HG02571 (cell line): ENCODE results near the gene PCDH1.

Experiments
- ATAC-seq: cut with Tn5 transposase; IDR thresholded peaks from one replicate; pipeline ENCODE4 v1.9.1; 2021; ENCODE audit warnings: mild to moderate bottlenecking, moderate library complexity; ENCODE audit not compliant: unreplicated experiment

The PCDH1 gene

GRCh38 chr5:141875022-141875740 lies 3.0 kb downstream of the PCDH1 start:
- ATAC-seq = no peak

- no peak for ATAC-seq
These were observed 3.8 kb downstream of the PCDH1 start for GRCh38 chr5:141874262-141874964.

DNA sequence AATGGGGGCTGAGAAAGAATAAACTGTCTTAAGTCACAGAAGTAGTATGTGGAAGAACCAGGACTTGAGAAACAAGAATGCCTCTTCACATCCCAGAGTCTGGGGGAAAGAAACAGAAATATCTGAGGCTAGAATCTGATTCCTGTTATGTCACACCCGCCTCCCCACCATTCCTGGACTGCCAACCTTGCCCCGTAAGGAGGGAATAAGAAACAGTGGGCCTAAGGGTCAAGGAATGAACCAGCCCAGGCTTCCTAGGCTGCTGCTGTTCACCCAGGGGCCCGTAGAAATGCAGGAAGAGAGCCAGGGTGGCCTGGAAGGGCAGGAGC lies 4.3 kb downstream of the PCDH1 start:
- ATAC-seq = no peak

DNA sequence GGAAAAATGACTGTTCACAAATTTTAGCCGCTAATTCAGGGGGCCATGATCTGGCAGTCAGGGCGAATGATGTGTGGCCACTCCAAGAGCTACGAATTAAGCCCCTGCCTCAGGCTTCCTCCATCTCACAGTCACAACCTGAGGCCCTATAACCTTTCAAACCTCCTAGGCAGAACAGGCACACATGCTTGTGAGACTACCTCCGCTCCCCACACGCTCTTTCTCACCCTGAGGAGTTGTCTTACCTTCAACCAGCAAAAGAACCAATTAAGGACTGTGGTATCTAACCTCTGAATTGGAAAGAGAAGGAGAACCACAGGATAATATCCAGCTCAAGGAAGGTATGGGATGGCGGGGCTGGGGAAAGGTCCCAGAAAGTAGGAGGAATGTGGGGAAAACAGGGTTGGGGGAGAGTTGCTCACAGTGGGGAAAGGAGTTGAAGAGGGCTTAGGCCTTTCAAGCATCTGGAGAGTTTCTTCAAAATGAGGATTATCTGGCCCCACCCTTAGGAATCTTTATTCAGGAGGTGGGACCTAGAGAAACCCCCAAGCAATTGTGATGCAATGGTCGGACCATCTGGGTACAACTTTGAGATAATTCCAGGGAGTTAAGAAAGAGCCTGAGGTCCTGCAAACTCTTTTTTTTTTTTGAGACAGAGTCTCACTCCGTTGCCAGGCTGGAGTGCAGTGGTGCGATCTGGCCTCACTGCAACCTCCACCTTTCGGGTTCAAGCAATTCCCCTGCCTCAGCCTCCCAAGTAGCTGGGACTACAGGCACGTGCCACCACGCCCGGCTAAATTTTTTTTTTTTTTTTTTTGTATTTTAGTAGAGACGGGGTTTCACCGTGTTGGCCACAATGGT lies 5.5 kb downstream of the PCDH1 start:
- ATAC-seq = no peak

DNA sequence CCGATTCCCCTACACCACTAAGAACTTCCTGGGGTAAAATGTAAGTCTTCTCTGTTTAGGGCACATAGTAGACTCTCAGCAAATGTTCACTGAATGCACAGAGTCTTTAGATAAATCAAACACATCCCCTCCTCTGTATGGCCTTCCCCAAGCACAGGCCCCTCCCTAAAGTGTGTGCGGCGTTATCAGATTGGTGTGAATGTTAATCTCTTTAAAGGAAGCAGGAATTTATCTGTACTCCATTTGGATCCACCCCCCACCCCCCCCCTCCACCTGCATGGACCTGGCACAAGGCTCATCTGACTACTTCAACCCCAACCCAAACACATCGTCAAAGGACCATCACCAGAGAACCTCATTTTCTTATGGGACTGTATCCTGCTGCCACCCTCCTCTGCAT lies 6.3 kb downstream of the PCDH1 start:
- no peak for ATAC-seq

DNA sequence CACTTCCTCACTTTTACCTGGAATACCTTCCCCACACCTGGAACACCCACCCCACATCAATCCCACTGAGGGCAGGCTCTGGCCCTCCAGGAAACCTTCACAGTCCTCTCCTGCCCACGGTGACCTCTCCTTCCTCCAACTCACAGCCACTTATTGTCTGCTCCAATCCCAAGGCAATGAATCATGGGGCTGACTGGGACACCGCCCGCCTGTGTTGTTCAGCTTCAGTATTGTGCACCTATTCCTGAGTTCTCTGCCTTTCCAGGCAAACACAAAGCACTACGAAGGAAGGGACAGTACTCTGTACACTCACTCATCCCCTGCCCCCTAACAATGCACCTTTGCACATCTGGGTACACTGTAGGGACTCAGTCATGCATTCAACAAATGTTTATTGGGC lies 7.3 kb downstream of the PCDH1 start:
- ATAC-seq = no peak

GRCh38 chr5:141870228-141870627 lies 8.0 kb downstream of the PCDH1 start:
- ATAC-seq = no peak

DNA sequence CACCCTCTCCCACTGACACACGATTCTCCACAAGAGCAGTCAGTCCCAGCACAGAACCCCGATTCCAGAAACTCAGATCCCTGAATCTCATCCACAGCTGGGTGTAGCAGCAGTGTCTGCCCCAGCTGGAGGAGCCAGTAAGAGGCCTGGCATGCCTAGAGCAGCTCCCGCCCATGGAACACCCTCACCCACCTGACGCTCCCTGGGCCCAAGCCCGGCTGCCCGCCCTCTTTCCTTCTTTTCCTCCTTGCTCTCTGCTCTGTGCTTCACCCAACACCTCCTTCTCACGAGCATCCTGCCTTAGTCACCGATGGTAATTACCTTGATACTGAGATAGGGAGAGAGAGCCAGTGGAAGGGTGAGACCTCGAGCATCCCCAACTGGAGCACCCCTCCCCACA lies 8.7 kb downstream of the PCDH1 start:
- ATAC-seq = no peak

DNA sequence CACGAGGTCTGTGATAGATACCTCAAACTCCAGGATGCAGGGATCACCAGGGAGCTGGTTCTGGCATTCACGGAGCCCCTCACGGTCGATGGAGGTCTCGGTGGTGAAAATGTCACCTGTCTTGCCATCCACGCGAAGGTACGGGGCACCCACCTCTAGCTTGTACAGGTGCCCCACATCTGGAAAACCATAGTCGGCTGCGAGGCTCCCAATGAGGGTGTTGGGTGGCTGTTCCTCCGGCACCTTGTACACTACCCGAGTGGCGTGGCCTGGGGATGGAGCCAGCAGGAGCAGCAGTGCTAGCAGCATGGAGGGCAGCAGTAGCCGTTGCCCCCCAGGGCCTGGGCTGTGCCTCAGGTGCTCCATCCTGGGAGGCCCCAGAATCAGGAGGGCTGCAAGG lies 9.2 kb downstream of the PCDH1 start:
- ATAC-seq = no peak

DNA sequence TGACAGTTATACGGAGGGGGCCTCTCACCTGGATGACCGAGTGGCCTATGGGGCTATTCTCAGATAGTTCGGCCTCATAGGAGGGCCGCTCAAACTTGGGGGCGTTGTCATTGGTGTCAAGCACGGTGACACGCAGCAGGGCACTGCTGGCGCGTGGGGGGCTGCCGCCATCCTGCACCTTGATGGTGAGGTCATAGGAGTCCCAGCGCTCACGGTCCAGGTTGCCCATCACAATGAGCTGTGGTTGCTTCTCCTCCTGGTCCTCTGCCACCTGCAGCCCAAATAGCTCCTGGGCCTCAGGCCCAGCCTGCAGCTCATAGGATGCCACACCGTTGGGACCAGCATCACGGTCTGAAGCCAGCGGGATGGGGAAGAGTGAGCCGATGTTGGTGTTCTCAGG lies 9.7 kb downstream of the PCDH1 start:
- ATAC-seq = no peak

DNA sequence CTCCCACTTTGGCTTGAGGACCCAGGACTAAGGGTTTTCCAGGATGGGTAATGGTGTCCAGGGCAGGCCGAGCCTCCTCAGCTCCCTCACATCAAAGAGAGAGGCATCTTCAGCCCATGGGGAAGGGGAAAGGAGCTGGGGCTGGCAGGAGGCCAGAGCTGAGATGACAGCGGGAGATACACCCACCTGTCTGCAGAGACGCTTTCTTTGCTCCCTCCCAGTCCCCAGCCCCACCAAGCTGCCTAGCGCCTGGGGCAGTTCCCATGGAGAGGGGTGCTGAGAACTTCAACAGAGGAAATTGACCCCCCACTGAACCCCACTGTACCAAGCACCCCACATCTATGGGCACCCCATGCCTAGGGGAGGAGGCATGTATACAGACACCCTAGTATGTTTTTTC lies 10.6 kb downstream of the PCDH1 start:
- ATAC-seq = no peak

DNA sequence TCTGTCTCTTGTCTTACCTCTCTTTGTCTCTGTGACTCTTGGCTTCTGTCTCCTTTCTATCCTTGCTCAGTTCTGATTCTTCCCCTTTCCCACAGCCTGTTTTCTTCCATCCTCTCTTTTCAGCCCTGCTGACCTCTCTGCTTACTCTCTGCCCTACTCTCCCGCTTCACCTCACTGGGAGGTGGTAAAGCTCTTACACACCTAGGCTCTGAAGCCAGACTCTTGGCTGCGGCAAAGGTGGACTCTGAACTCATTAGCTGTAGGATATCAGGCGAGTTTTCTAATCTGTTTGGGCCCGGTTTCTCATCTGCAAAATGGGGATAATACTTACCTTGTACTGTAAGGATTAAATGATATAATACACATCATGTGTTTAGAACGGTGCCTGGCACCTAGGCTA lies 11.1 kb downstream of the PCDH1 start:
- ATAC-seq = no peak

- ATAC-seq = no peak
These were observed 12.1 kb downstream of the PCDH1 start for GRCh38 chr5:141866096-141866495.

DNA sequence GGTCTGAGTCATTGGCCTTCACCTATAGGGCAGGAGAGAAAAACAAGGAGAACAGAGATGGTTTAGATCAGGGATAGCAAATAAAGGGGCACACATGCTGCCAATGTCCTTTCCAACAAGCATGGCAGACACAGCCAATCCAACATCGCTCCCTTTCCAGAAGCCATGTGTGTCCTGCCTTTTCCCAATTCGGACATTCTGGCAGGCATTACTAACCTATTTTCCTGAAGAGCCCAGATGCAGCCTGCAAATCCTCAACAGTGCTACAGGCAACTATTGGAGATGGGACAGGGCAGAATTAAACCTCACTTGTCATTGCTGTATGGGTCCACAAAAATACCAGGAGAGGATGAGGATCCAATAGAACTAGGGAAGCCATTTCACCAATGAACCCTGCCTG lies 12.8 kb downstream of the PCDH1 start:
- ATAC-seq = no peak

- no peak for ATAC-seq
These were observed 13.5 kb downstream of the PCDH1 start for GRCh38 chr5:141864371-141865370.

DNA sequence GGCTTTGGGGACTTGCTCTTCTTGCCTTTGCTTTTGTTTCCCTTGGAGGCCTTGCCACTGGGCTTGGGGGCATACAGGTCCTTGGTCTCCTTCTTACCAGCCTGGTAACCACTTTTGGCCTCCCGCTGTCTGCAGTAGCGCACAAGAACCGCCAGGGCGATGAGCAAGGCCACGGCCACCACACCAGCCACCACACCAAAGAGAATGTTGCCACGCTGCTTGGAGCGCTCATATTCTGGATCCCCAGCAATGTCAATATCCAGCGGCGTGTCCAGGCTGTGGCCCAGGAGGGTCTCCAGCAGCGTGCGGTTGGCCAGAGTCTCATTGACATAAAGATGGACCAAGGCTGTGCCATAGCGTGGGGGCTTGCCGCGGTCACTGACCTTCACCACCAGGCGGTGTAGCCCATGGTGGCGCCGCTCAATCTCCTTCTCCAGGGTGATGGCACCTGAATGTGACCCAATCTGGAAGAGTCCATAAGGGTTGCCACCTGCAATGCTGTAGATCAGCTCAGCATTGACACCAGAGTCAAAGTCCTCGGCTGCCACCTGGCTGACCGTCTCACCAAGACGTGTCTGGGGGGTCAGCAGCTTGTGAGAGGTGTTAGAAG lies 14.5 kb downstream of the PCDH1 start:
- no peak for ATAC-seq

- ATAC-seq = no peak
These were observed 15.2 kb downstream of the PCDH1 start for GRCh38 chr5:141862936-141863543.

DNA sequence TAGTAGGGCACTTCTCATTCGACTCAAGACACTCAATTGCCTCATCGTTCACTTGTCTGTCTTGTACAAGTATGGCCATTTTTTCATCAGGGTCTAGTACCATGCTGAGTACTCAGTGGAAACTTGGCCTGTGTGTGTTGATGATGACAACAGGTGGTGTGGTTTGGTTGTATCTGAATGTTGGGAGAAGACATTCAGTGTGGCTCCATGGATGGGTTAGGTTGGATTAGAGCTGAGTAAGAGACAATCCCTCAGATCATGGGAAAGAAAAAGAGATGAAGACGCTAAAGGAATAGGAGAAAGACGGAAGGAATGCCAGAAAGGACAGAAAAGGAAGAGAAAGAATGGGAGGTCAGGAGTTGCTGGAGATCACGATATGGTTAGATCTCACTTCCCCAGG lies 17.0 kb downstream of the PCDH1 start:
- ATAC-seq = no peak

DNA sequence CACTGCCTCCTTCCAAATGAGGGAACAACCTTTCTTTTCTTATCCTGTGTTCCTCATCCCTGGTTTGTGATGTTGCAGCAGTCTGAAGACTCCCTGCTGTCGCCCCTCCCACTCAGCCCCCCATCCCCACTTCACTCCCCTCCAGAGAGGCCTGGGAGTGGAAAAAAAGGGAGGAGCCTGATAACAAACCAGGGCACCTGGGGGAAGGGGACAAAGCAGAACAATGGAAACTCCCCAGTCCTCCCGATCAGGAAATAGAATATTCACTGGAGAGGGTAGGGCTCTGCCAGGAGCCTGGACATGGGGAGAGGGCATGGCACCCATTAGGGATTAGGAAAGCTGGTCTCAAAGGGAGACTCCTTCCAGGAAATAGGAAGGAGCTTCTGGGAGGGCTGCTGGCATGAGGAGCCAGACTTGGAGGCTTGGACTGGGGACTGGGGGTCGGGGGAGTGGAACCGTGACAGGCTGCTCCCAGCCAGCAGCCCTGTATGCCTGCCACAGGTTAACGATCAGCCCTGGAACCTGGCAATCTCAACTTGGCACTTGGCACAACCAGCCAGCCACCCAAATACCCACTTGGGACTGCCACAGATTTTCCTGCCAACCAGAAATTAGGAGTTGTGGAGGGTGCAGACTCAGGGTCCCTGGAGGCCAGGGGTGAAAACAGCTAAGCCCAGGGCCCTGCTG lies 20.0 kb downstream of the PCDH1 start:
- no peak for ATAC-seq
